Measurements from ENCODE around the gene KRTAP2-2.

KRTAP2-2 gene

GRCh38 chr17:41012326-41013120 lies 42.5 kb downstream of the KRTAP2-2 start:
- Histone ChIP-seq H3K36me3 (ENCODE audit: control insufficient read depth, insufficient read depth, low read length) (no peaks in the 10 kb centered on the region), H3K4me3 (replicated peaks; ENCODE audit: low read depth, low read length) (no peak overlapping the region), H3K27me3 (replicated peaks; ENCODE audit: control insufficient read depth, insufficient read depth, low read length) (no peaks in the 10 kb centered on the region)
- no peak for DNase-seq (ENCODE audit: extremely low read depth, insufficient read length)
- TF ChIP-seq CTCF (IDR thresholded peaks at IDR 0.05; ENCODE audit: insufficient read depth, low read length, poor library complexity, severe bottlenecking): no peak

- no peak for TF ChIP-seq CTCF (IDR thresholded peaks at IDR 0.05; ENCODE audit: insufficient read depth, low read length, poor library complexity, severe bottlenecking)
- Histone ChIP-seq H3K36me3 (ENCODE audit: control insufficient read depth, insufficient read depth, low read length) (no peaks in the 10 kb centered on the region), H3K4me3 (replicated peaks; ENCODE audit: low read depth, low read length) (no peak overlapping the region), H3K27me3 (replicated peaks; ENCODE audit: control insufficient read depth, insufficient read depth, low read length) (no peaks in the 10 kb centered on the region)
- DNase-seq (ENCODE audit: extremely low read depth, insufficient read length): no peak
Measured at GRCh38 chr17:41010441-41010840, 44.6 kb downstream of the KRTAP2-2 start.

- no peak for DNase-seq (ENCODE audit: extremely low read depth, insufficient read length)
- Histone ChIP-seq H3K36me3 (ENCODE audit: control insufficient read depth, insufficient read depth, low read length) (no peaks in the 10 kb centered on the region), H3K4me3 (replicated peaks; ENCODE audit: low read depth, low read length) (no peak overlapping the region), H3K27me3 (replicated peaks; ENCODE audit: control insufficient read depth, insufficient read depth, low read length) (no peaks in the 10 kb centered on the region)
- TF ChIP-seq CTCF (IDR thresholded peaks at IDR 0.05; ENCODE audit: insufficient read depth, low read length, poor library complexity, severe bottlenecking): no peak
Measured at GRCh38 chr17:41009936-41010335, 45.1 kb downstream of the KRTAP2-2 start.

GRCh38 chr17:41009301-41009760 lies 45.7 kb downstream of the KRTAP2-2 start:
- no peak for DNase-seq (ENCODE audit: extremely low read depth, insufficient read length)
- no peak for TF ChIP-seq CTCF (IDR thresholded peaks at IDR 0.05; ENCODE audit: insufficient read depth, low read length, poor library complexity, severe bottlenecking)
- no peak overlapping the region for H3K4me3 ChIP-seq (replicated peaks; ENCODE audit: low read depth, low read length)
- no peaks in the 10 kb centered on the region for H3K36me3 ChIP-seq (ENCODE audit: control insufficient read depth, insufficient read depth, low read length)
- H3K27me3 ChIP-seq (replicated peaks; ENCODE audit: control insufficient read depth, insufficient read depth, low read length): no peaks in the 10 kb centered on the region; the same call in 1 of the 2 replicates

- no peak within 1 kb of the TSS for H3K4me3 ChIP-seq (replicated peaks; ENCODE audit: low read depth, low read length)
- TF ChIP-seq CTCF (IDR thresholded peaks at IDR 0.05; ENCODE audit: insufficient read depth, low read length, poor library complexity, severe bottlenecking): no peak
Measured at GRCh38 chr17:41008811-41009210, 46.2 kb downstream of the KRTAP2-2 start, which contains the start of gene KRTAP3-1. KRTAP3-1 (minus strand) TSS chr17:41009128; CDS start chr17:41009074, 54 bp downstream.

More at GRCh38 chr17:41008811-41009210, 46.2 kb downstream of the KRTAP2-2 start, which contains the start of gene KRTAP3-1:
- Histone ChIP-seq H3K36me3 (ENCODE audit: control insufficient read depth, insufficient read depth, low read length) (no peaks in the 10 kb centered on the region), H3K27me3 (replicated peaks; ENCODE audit: control insufficient read depth, insufficient read depth, low read length) (no peaks in the 10 kb centered on the region; the same call in 1 of the 2 replicates)
- DNase-seq (ENCODE audit: extremely low read depth, insufficient read length): no peak

All from GM06990 (cell line).